Measurements from ENCODE around the gene SPHKAP.
"Not testable (repeated sequence)": the region's sequence is repeated elsewhere in the genome, so short reads cannot be mapped to it uniquely, and the experiment has no call there.

The SPHKAP gene

DNA sequence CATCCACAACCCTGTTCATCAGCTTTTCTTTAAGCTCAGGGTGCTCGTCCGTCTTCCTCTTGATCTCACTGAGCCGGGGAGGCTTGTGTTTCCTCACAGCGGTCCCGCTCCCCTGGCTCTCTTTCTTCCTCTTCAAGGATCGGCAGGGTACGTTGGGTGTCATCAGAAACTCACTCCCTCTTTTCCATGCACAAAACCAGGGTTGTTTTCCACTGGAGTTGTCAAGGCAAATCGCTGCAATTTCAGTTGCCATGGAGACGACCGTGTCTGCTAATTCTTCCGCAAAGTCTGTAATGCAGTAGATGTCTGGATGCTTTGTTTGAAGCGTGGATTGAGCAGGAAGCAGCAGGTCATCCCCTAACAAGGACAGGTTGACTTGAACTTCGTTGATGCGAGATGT is 163.7 kb downstream of the SPHKAP start:
- Histone ChIP-seq H3K4me3 (ENCODE audit: low read length) (no peak overlapping the region), H3K9ac (ENCODE audit: low read depth, low read length) (no peak overlapping the region), H3K9me3 (ENCODE audit: insufficient read depth, low read depth, low read length) (no peaks in the 10 kb centered on the region), H3K4me1 (ENCODE audit: insufficient read depth, low read length) (0 out of 2 replicates have a peak, but pooled peaks cover 5% of the 10 kb centered on the region), H3K27me3 (ENCODE audit: insufficient read depth, low read length) (no peaks in the 10 kb centered on the region), H3K27ac (ENCODE audit: low read length) (no peak overlapping the region), H3K36me3 (ENCODE audit: insufficient read depth, low read depth, low read length) (no peaks in the 10 kb centered on the region)

DNA sequence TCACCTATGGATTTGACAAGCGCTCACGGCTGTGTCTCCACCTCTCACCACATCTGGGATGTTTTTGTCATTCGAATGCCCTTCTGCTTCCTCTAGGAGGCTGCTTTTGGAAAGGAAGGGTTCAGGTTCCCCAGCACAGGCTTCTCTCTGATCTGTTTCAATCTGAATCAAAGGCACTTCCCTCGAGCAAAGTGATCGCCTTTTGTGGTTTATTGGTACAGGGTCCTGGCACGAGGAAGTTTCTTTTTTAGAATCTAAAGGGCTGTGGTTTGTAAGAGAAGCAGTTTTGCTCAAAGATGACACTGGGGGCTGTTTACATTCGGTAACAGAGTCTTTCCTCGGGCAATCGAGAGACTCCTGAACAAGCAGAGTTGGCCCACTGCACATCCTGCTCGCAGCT is 165.1 kb downstream of the SPHKAP start:
- Histone ChIP-seq H3K4me1 (ENCODE audit: insufficient read depth, low read length) (0 out of 2 replicates have a peak, but pooled peaks cover 5% of the 10 kb centered on the region), H3K9ac (ENCODE audit: low read depth, low read length) (no peak overlapping the region), H3K36me3 (ENCODE audit: insufficient read depth, low read depth, low read length) (no peaks in the 10 kb centered on the region), H3K27ac (ENCODE audit: low read length) (no peak overlapping the region), H3K27me3 (ENCODE audit: insufficient read depth, low read length) (no peaks in the 10 kb centered on the region), H3K9me3 (ENCODE audit: insufficient read depth, low read depth, low read length) (no peaks in the 10 kb centered on the region), H3K4me3 (ENCODE audit: low read length) (no peak overlapping the region)

DNA sequence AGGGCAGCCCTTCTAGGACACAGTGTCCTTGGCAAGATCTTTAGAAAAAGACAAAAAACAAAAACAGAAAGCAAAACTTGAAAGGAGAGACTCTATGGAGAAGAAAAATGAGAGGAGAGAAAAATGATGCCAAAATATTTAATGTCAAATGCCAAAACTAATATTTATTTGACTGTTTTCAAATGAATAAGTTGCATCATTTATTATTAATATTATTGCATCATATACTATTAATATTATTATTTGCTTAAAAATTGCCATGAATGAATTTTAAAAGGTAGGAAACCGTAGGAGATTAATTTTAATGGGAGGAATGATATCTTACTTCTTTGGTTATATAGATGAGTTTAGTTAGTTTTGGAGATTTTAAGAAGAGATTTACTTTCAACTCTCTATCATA is 165.7 kb downstream of the SPHKAP start:
- H3K27me3 ChIP-seq (ENCODE audit: insufficient read depth, low read length): no peaks in the 10 kb centered on the region
- H3K9ac ChIP-seq (ENCODE audit: low read depth, low read length): no peak overlapping the region
- H3K36me3 ChIP-seq (ENCODE audit: insufficient read depth, low read depth, low read length): no peaks in the 10 kb centered on the region
- 0 out of 2 replicates have a peak, but pooled peaks cover 5% of the 10 kb centered on the region for H3K4me1 ChIP-seq (ENCODE audit: insufficient read depth, low read length)
- H3K9me3 ChIP-seq (ENCODE audit: insufficient read depth, low read depth, low read length): no peaks in the 10 kb centered on the region
- no peak overlapping the region for H3K27ac ChIP-seq (ENCODE audit: low read length)
- H3K4me3 ChIP-seq (ENCODE audit: low read length): no peak overlapping the region

DNA sequence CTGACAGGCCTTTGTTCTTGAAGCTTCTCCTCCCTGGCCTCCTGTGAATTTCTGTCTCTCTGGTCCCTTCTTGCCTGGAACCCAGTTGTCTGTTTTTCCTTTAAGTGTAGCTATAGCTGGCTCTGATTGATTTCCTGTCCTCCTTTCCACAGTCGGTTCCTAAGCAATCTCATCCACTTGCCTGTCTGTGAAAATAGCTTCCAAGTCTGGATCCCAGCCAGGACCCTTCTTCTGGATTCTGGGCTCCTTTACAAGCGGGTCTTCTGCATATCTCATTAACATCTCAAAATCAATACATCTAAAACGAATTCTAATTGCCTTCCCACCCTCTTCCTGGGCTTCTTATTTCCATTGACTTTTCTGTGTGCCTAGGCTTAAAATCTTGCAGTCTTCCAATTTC is 185.1 kb downstream of the SPHKAP start:
- no peaks in the 10 kb centered on the region for H3K9me3 ChIP-seq (ENCODE audit: insufficient read depth, low read depth, low read length)
- H3K4me1 ChIP-seq (ENCODE audit: insufficient read depth, low read length): no peaks in the 10 kb centered on the region
- H3K36me3 ChIP-seq (ENCODE audit: insufficient read depth, low read depth, low read length): no peaks in the 10 kb centered on the region
- no peaks in the 10 kb centered on the region for H3K27me3 ChIP-seq (ENCODE audit: insufficient read depth, low read length)
- H3K9ac ChIP-seq (ENCODE audit: low read depth, low read length): no peak overlapping the region
- H3K27ac ChIP-seq (ENCODE audit: low read length): no peak overlapping the region
- H3K4me3 ChIP-seq (ENCODE audit: low read length): no peak overlapping the region

DNA sequence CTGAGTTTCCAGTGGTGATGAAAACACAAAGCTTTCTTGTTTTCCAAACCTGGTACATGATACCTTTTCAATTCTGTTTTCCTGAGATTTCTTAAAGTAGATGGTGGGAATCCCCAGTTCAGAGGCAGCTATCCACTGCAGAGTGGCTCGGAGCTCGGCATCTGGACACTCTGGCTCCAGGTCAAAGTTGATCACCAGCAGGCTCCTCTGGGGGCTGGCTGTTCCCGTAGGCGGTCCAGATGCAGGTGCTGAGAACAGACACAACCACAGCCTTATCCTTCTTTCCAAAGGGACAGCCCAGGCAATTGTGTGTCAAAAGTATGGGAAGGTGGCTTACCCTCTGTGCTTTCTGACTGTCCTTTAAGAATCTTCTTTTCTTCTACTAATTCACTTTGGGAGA is 190.6 kb downstream of the SPHKAP start:
- Histone ChIP-seq H3K27ac (ENCODE audit: low read length) (no peak overlapping the region), H3K9ac (ENCODE audit: low read depth, low read length) (no peak overlapping the region), H3K36me3 (ENCODE audit: insufficient read depth, low read depth, low read length) (no peaks in the 10 kb centered on the region), H3K4me1 (ENCODE audit: insufficient read depth, low read length) (no peaks in the 10 kb centered on the region), H3K9me3 (ENCODE audit: insufficient read depth, low read depth, low read length) (no peaks in the 10 kb centered on the region), H3K27me3 (ENCODE audit: insufficient read depth, low read length) (no peaks in the 10 kb centered on the region), H3K4me3 (ENCODE audit: low read length) (no peak overlapping the region)

DNA sequence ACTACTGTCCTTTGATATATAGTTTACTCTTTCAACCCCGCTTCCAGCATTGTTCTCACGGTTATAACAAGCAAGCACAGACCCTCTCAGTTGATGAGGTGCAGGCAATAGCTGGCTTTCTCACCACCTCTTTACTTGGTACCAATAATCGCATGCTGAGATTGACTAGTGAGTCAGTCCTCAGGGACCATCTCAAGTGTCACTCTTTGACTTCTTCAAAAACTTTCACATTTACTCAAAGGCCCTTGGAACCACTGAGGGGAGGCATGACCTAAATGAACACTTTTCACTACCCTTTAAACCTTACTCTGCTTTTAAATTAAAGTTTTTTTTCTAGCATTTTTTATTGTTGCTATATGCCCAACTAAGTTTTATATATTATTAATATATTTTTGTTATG is 208.2 kb downstream of the SPHKAP start:
- H3K27ac ChIP-seq (ENCODE audit: low read length): no peak overlapping the region

DNA sequence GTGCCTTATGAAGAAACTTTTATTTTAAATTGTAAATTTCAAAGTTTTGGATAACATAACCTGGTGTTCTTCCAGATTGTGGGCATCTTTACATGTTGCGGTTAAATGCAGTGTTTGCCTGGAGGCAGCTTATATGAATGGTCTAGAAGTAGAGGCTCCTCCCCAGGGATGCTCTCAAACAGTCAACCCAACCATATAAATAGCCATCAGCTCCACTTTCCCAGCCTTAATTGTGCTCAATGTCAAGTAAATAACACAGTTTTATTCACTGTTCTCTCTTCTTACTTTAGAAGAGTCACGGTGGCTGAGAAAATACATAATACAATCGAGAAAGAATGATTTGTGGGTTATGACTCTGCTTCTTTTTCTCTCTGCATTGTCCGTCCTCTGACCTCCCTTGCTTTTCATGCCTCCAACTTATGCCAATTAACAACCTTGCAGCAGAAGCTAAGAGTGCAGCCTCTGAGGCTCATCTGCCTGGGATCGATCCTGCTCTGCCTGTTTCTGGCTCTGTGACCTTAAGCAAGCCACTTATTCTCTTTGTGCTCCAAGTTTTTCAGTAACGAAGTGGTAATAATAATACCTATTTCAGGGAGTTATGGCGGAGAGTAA is 209.8 kb downstream of the SPHKAP start:
- Histone ChIP-seq H3K4me3 (ENCODE audit: low read length) (no peak overlapping the region), H3K9ac (ENCODE audit: low read depth, low read length) (no peak overlapping the region), H3K4me1 (ENCODE audit: insufficient read depth, low read length) (no peaks in the 10 kb centered on the region), H3K27ac (ENCODE audit: low read length) (no peak overlapping the region), H3K27me3 (ENCODE audit: insufficient read depth, low read length) (no peaks in the 10 kb centered on the region), H3K9me3 (ENCODE audit: insufficient read depth, low read depth, low read length) (no peaks in the 10 kb centered on the region), H3K36me3 (ENCODE audit: insufficient read depth, low read depth, low read length) (no peaks in the 10 kb centered on the region)

More for the DNA sequence above, 208.2 kb downstream of the SPHKAP start:
- Histone ChIP-seq H3K9me3 (ENCODE audit: insufficient read depth, low read depth, low read length) (no peaks in the 10 kb centered on the region), H3K36me3 (ENCODE audit: insufficient read depth, low read depth, low read length) (no peaks in the 10 kb centered on the region), H3K27me3 (ENCODE audit: insufficient read depth, low read length) (no peaks in the 10 kb centered on the region), H3K4me1 (ENCODE audit: insufficient read depth, low read length) (no peaks in the 10 kb centered on the region), H3K4me3 (ENCODE audit: low read length) (no peak overlapping the region), H3K9ac (ENCODE audit: low read depth, low read length) (no peak overlapping the region)

DNA sequence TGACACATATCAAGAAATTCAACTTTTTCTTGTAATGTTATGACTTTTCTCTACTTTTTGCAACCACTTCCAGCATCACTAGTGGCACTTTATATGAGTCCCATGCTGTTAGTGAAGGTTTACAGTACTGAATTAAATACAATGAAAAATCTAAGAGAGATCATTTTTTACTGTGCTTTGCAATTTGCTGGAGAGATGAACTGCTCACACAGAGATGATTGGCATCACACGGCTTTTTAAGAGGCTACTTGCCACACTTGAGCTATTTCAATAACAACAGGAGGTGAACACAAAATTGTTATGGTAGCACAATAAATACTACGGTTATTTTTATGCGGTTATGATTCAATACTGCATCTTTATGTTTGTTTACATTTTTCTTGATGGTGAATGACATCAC is 221.2 kb downstream of the SPHKAP start:
- no peaks in the 10 kb centered on the region for H3K9me3 ChIP-seq (ENCODE audit: insufficient read depth, low read depth, low read length)
- no peak overlapping the region for H3K9ac ChIP-seq (ENCODE audit: low read depth, low read length)
- H3K27me3 ChIP-seq (ENCODE audit: insufficient read depth, low read length): no peaks in the 10 kb centered on the region
- no peaks in the 10 kb centered on the region for H3K36me3 ChIP-seq (ENCODE audit: insufficient read depth, low read depth, low read length)
- no peak overlapping the region for H3K27ac ChIP-seq (ENCODE audit: low read length)
- H3K4me1 ChIP-seq (ENCODE audit: insufficient read depth, low read length): no peaks in the 10 kb centered on the region
- H3K4me3 ChIP-seq (ENCODE audit: low read length): no peak overlapping the region

DNA sequence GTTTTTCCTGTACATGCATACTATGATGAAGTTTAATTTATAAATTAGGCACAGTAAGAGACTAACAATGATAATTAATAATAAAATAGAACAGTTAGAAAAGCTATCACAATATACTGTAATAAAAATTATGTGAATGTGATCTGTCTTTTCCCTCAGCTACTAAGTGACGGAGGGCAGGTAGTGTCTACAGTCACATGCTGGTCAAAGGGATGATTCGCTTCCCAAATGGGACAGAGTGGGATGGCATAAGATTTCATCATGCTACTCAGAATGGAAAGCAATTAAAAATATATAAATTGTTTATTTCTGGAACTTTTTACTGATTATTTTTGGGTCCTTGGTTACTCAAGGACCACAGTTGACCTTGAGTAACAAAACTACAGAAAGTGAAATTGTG is 238.5 kb downstream of the SPHKAP start:
- H3K27me3 ChIP-seq (ENCODE audit: insufficient read depth, low read length): no peaks in the 10 kb centered on the region
- H3K4me1 ChIP-seq (ENCODE audit: insufficient read depth, low read length): no peaks in the 10 kb centered on the region; the same call in 1 of the 2 replicates
- no peak overlapping the region for H3K9ac ChIP-seq (ENCODE audit: low read depth, low read length)
- H3K27ac ChIP-seq (ENCODE audit: low read length): no peak overlapping the region
- no peaks in the 10 kb centered on the region for H3K36me3 ChIP-seq (ENCODE audit: insufficient read depth, low read depth, low read length)
- no peak overlapping the region for H3K4me3 ChIP-seq (ENCODE audit: low read length)
- H3K9me3 ChIP-seq (ENCODE audit: insufficient read depth, low read depth, low read length): no peaks in the 10 kb centered on the region

DNA sequence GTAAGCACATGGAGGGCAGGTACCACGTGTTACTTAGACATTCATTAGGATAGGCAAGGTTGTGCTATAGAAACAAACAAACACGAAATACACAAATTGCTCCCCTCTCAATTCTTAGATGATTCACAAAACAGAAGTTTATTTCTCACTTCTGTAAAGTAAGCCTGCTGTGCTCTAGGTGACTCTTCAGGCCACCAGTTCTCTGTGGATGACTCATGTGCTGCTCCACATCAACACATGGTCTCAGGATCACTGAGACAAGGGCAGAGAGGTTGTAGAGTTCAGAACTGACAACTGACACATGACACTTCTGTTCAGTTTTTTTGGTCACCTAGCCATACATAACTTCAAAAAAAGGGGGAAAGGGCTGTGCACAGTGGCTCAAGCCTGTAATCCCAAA is 239.5 kb downstream of the SPHKAP start:
- Histone ChIP-seq H3K27me3 (ENCODE audit: insufficient read depth, low read length) (no peaks in the 10 kb centered on the region), H3K27ac (ENCODE audit: low read length) (no peak overlapping the region), H3K4me1 (ENCODE audit: insufficient read depth, low read length) (no peaks in the 10 kb centered on the region; the same call in 1 of the 2 replicates), H3K4me3 (ENCODE audit: low read length) (no peak overlapping the region), H3K9me3 (ENCODE audit: insufficient read depth, low read depth, low read length) (no peaks in the 10 kb centered on the region), H3K9ac (ENCODE audit: low read depth, low read length) (no peak overlapping the region), H3K36me3 (ENCODE audit: insufficient read depth, low read depth, low read length) (no peaks in the 10 kb centered on the region)

DNA sequence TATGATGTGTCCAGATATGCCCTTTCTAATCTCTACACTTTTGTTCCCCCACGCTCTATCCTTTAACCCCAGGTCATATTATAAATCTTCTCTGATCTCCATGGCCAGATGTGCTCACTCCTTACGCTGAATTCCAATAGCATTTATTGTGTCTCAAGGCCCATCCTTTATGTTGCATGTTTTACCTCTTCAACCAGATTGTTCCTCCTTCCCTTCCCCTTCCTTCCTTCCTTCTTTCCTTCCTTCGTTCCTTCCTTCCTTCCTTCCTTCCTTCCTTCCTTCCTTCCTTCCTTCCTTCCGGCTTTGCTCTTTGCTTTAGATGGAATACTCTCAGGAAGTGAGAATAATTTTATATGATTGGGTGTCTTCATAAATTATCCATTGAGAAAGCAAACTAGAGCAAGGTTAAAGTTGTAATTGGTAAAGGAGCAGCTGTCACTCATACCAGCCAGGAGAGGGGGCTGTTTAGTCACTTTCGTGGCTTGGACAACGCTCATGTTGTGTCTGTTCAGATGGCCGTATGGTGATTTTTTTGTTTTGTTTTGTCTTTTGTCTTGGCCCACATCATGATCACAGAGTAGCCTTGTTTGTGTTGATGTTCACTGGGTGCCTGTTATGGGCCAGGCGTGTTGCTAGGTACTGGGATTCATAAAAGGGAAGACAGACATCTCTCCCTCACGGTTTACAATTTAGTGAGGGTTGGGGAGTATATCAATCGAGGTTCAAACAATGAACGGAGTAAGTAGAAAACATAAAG is 242.0 kb downstream of the SPHKAP start:
- Histone ChIP-seq H3K27ac (ENCODE audit: low read length) (no peak overlapping the region), H3K27me3 (ENCODE audit: insufficient read depth, low read length) (no peaks in the 10 kb centered on the region), H3K36me3 (ENCODE audit: insufficient read depth, low read depth, low read length) (no peaks in the 10 kb centered on the region), H3K9ac (ENCODE audit: low read depth, low read length) (no peak overlapping the region), H3K9me3 (ENCODE audit: insufficient read depth, low read depth, low read length) (no peaks in the 10 kb centered on the region), H3K4me1 (ENCODE audit: insufficient read depth, low read length) (no peaks in the 10 kb centered on the region; the same call in 1 of the 2 replicates), H3K4me3 (ENCODE audit: low read length) (no peak overlapping the region)

DNA sequence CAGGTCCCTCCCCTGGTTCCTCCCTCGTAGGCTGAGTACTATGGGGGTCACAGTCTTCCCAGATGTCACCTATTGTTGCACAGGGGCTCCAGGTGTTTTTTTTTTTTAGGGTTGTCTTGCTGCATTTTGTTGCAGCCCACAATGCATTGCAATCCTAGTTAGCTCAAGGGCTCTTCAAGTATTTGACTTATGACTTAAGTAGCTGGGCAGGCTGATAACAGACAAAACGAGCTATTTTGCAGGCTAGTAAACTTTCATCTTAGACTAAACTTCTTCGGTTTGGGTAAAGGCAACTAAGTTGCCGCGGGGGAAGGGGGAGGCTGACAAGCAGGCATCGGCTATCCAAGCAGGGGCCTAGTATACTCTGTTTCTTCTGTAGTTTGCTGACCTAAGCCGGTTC is 245.2 kb downstream of the SPHKAP start:
- H3K27ac ChIP-seq (ENCODE audit: low read length); H3K4me3 ChIP-seq (ENCODE audit: low read length); H3K4me1 ChIP-seq (ENCODE audit: insufficient read depth, low read length); H3K36me3 ChIP-seq (ENCODE audit: insufficient read depth, low read depth, low read length); H3K9ac ChIP-seq (ENCODE audit: low read depth, low read length); H3K27me3 ChIP-seq (ENCODE audit: insufficient read depth, low read length); H3K9me3 ChIP-seq (ENCODE audit: insufficient read depth, low read depth, low read length): not testable (repeated sequence)
